DMS53 treated with DMSO at 0.1 percent for 48 hours (cell line): Measurements from ENCODE around the gene TFPT.

Experiments
- DNase-seq: peaks from one replicate; lab custom pipeline; 2025; ENCODE audit not compliant: unreplicated experiment; lab: John Stamatoyannopoulos, UW

Gene TFPT

DNA sequence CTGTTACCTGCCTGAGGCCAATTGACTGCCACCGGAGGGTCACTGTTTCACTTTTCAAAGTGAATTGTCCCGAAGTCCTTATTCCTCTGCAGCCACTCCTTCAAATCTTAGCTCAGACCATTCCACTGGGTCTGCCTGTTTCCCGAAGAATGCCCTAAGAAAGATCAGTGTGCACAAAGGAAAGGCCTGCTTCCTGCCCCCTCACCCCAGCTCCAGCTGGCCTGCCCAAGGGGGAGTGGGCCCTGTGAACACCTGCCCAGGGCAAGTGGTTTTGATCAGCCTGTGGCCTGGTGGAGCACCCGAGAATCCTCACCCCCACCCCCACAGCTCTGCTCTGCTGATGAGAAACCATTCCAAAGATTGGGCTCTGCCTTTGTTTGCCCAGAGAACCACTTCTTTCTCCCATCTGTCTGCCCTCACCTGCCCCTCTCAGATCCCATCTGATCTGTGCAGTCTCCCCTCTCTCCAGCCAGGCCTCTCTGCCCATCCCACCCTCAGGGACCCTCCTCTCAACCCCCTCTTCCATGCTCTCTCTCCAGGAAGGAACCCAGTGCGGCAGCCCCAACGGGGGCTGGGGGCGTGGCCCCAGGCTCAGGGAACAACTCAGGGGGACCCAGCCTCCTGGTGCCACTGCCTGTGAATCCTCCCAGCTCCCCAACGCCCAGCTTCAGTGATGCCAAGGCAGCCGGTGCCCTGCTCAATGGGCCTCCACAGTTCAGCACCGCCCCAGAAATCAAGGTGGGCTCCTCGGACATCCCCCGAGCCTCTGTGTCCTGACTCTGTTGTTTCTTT is 33.8 kb upstream of the TFPT start:
- DNase-seq: no peak

DNA sequence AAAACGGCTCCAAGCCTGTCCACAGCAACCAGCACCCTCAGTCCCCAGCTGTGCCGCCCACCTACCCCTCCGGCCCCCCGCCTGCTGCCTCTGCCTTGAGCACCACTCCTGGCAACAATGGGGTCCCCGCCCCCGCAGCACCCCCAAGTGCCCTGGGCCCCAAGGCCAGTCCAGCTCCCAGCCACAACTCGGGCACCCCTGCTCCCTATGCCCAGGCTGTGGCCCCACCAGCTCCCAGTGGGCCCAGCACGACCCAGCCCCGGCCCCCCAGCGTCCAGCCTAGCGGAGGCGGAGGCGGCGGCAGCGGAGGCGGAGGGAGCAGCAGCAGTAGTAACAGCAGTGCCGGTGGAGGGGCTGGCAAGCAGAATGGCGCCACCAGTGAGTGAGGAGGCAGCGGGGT is 32.7 kb upstream of the TFPT start:
- DNase-seq: no peak

DNA sequence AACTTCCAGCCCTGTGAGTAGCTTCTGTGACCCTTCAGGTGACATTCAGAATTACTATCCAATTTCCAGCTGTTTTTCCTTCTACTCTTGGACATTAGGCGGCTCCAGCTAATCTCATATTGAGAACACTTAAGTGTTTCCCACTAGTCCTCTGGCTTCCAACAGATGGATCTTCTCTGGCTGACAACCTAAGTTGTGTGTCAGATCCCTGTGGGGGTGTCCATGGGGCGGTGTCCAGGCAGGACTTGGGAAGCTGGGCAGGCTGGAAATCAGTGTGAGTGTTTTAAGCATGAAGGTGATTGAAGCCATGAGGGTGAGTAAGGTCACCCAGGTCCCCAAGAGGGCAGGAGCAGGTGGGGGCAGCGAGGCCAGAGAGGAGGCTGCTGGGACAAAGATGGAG is 32.2 kb upstream of the TFPT start:
- DNase-seq: no peak

DNA sequence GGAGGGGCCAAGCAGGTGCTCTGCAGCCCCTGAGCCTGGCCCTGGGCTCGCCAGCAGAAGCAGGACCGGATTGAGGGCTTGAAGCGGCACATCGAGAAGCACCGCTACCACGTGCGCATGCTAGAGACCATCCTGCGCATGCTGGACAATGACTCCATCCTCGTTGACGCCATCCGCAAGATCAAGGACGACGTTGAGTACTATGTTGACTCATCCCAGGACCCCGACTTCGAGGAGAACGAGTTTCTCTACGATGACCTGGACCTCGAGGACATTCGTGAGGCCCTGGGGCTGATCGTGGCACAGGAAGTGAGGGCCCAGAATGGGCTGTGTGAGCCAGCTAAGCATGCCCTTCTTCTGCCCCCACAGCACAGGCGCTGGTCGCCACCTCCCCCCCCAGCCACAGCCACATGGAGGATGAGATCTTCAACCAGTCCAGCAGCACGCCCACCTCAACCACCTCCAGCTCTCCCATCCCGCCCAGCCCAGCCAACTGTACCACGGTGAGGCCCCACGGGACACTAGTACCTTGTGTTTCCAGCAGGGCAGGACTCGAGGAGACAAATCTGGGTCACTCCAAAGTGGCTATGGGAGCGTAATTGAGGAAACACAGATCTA is 30.2 kb upstream of the TFPT start:
- no peak for DNase-seq

DNA sequence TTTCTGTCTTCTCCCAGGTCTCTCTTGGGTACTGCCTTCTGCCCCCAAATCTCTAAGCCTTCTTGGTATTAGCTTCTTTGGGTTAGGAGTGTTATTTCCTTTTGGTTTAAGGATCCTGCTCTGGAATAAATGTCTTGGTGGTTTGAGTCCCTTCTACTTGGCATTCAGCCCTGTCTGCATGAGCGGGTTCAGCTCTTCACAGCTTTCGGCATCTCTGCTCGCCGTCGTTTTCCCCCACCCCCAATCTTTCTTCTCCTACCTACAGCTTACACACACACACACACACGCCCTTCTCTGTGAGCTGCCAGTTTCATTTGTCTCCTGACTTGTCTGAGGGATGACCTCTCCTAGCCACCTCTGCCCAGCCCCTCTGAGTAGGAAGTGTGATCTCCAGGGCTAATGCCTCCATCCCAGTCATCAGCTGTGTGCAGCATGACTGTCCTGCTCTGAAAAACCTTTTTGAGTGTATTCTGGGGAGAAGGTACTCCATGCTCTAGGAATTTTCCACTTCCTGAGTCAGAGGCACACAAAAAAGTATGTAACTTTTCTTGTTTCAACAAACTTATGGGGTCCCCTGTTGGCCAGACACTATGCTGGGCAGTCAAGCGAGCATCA is 26.8 kb upstream of the TFPT start:
- DNase-seq: no peak

DNA sequence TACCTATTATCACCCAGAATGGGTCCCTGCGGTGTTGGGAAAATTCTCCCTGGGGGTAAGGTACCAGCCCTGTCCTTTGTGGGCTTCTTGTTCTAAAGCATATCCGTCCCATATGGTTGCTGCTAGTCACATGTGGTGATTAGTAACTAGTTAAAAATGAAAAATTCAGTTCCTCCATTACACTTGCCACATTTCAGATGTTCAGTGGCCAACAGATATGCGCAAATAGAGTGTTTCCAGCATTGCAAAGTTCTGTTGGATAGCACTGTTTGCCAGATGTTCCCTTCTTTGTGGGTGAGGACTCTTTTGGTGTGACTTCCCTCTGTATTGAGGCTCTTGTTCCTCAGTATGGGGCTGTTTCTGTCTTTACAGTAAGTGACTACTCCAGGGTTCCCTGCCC is 25.9 kb upstream of the TFPT start:
- DNase-seq: no peak

DNA sequence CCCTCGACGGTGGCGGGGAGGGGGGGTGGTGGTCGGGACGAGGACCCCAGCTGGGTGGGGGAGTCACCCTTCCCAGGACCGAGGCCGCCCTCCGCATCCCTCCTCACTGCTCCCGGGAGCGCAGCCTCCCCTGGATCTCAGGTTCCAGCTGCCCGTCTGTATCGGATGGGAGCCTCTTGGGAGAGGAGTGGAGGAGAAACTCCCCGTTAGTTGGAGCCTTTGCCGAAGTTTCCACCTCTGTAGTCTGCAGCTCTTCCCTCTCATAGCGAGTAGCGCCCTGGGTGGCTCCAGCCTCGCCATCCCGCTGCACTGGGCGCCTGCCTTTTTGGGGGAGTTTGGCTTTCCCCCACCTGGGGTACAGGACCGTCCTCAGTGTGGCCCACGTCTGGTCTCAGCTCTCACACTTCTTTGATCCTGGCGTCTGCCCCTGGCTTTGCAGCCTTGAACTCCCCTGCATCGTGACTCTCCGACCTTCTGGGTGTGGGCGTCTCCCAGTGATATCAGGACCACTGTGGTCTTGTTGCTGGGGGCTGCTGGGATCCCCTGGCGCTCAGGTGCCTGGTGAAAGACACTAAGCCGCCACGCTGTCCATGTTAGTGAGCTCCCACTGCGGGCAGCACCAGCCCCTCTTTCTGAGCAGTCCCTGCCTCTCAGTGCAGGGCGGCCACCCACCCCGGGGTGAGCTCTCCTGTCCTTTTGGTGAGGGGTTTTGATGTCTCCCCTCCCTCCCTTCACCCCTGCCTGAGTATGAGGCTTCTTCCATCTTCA is 23.2 kb upstream of the TFPT start:
- no peak for DNase-seq

DNA sequence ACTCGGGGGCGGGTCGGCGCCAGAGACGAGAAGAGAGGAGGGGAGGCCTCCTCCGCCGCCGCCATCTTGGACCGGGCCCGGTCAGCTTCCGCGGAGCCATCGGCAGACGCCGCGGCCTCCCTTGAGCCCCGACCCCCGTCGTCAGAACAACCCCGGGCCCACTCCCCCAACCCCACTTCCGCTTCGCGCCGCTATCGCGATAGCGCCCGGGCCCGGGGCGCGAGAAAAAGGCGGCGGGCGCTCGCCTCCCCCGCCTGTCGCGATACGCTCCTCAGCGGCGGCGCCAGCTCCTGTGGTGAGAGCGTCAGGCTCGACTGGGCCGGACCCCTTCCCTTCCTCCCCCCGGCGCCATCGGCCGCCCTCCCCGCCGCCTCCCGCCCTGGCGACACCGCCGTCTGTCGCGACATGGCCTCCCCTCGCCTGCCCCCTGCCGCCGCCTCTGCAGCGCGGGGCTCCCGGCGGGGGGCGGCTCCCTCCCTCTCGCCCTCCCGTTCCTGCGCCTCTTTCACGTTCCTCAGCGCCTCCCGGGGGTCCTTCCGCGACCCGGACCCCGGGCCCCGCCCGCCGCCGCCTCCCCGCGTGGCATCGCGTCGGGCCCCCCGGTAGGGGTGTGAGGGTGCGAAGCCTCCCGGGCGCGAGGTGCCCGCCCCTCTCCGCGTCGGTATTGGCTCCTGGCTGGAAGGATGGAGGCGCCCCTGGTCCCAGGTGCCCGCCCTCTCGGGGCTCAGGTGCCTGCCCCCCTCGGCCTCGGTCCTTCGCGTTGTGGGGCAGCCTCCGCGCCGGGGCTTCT is 22.4 kb upstream of the TFPT start, which contains the start of gene CNOT3:
TSS of gene CNOT3 (plus strand) at position 64 of the 790 bp plus-strand sequence. CDS start 5,217 bp downstream, outside the sequence.
- DNase-seq: no peak

DNA sequence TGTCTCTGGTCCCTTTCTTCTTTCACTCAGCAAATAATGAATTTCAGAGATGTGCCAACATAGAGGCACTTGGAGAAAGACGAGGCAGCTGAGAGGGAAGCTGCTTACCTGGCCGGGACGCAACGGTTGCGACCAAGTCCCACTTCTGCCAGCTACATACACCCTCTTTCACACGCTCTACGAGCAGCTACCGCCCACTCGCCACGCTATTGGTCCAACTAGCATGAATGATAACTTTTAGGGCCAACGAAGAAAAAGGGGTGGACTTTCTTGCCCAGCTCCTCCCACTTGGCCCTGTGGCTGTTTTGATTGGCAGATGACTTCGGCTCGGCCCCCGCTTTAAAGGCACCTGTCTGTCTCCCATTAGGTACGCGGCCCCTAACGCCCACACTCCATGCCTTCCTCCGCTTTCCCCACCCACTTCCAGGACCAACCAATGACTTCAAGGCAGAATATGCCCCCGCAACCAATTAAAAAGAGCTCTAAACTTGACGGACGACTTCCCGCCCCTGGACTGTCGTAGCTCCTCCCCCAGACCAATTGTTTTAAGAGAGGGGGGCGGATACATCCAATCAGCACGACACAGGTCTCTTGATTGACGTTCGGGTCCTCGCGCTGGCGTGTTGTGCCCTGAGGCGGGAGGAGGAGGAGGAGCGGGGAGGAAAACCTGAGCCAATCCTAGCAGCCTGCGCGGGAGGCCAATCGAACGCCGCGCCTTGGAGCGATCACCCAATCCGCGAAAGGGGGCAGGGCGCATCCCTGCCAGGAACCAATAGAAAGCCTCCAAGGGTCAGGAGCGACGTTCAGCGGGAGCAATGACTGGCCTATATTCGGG is 21.6 kb upstream of the TFPT start:
- DNase-seq: peak; percentile 99

DNA sequence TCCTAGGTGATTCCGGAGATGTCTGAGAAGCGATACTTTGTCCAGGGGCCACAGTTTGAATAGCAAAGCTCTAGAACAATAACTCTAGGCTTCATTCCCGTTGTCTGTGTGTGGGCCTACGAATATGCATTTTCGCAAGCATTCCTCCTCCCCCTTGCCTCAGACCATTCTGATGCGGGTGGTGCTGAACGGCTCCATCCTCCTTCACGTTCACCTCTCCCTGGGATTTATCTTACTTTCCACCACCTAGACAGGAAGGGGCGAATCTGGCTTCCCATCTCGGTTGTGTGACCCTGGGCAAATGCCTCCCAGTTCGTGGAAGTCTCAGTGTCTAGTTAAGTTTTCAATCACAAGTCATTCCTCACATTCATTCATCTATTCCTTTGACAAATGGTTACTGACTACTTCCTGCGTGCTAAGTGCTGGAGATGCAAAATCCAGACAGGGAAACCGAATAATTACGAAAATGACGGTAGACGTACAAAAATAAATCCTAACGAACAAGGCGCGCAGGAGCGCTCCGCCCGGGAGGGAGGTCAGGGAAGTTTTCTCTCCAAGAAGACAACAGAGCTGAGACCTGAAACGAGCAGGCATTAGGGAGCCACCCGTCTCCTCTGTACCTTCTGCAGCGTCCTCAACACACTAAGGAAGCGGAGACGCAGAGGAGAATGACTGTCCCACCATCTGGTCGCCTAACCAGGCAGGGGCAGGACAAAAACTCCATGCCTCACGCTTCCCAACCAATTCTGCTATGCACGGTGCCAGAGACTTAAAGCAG is 20.8 kb upstream of the TFPT start:
- peak; percentile 68 for DNase-seq

DNA sequence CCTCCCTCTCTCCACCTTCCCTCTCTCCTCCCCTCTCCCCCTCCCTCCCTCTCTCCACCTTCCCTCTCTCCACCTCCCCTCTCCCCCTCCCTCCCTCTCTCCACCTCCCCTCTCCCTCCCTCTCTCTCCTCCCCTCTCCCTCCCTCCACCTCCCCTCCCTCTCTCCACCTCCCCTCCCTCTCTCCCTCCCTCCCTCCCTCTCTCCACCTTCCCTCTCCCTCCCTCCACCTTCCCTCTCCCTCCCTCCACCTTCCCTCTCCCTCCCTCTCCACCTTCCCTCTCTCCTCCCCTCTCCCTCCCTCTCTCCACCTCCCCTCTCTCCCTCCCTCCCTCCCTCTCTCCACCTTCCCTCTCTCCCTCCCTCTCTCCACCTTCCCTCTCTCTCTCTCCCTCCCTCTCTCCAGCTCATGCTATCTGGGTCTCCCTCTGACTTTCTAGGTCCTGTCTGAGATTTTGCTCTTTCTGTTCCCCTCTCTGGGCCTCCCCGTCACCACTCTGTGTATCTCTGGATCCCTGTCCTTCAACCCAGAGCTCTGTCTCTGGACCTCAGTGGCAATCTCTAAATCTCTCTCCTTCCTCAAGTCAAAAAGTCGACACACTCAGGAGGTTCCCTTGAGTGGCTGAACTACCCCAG is 18.6 kb upstream of the TFPT start:
- no peak for DNase-seq

DNA sequence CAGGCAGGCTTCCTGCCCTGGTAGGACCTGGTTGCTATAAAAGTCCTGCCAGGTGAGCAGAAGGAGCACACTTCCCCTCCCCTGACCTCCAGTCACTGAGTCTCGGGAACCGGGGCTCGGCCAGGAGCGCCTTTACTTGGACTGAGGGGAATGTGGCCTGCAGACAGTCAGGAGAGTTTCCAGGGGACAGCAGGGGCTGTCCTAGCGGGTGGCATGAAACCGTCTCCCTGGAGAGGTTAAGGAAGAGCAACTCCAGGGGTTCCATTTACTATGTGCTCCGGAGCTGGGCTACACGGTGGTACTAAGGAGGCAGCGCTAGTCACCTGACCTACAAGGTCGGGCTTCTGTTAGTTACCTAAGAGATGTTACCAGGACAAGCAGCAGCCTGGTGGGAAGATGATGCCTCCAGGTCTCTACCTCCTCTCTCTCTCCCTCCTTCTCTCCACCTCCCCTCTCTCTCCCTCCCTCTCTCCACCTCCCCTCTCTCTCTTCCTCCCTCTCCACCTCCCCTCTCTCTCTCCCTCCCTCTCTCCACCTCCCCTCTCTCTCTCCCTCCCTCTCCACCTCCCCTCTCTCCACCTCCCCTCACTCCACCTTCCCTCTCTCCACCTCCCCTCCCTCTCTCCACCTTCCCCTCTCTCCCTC is 18.0 kb upstream of the TFPT start:
- no peak for DNase-seq

DNA sequence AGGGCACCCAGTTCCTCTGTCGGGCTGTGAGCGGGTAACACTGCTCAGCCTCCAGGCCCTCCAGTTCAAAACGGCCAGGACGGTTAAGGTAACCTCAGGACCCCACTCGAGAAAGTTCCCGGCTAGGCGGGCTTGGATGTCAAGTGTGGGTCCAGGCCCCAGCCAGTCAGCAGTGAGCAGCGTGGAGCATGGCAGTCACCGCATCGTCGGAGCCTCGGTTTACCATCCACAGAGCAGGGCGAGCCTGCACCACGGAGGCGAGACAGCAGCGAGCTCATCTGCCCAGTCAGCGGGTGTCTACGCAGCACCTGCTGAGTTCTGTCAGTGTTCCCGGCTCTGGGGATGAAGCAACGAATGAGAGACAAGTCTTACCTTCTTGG is 14.2 kb upstream of the TFPT start:
- no peak for DNase-seq

DNA sequence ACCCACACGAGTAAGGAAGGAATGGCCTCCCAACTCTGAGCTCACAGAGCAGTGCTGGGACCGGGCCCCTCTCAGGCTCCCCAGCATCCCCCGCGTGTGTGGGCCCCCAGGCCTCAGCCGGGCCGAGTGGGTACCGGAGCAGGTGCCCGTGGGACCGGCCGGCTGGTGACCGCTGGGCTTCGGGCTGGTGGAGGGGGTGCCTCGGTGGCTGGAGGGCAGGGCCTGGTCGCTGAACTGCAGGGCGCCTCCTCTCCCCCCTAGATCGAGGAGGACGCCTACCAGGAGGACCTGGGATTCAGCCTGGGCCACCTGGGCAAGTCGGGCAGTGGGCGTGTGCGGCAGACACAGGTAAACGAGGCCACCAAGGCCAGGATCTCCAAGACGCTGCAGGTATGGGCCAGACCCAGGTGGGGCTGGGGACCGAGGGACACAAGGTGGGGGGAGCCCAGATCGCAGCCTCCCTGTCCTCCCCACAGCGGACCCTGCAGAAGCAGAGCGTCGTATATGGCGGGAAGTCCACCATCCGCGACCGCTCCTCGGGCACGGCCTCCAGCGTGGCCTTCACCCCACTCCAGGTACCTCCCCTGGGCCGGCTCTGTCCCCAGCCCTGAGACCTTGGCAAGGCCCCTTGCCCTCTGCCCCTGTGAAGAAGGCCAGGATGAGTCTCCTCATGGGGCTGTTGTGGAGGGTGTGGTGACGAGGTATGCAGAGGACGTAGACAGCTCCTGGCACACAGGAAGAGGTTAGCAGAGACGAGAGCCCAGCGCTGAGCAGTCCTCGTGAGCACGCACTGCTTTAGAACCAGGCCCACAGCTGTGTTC is 13.5 kb upstream of the TFPT start:
- no peak for DNase-seq

DNA sequence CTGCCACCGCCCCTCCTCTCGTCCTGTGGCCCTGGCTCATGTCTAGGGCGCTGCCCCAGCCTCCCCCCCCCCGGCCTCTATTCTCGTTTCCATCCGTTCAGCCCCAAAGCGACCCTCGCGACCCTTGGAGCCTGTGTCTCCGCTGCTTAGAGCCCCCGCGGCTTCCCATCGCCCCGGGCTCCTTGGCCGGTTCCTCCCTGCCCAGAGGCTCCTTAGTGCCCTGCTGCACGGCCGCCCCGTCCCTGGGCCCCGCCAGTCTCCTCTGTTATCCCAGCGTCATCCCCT is 12.9 kb upstream of the TFPT start:
- DNase-seq: no peak

DNA sequence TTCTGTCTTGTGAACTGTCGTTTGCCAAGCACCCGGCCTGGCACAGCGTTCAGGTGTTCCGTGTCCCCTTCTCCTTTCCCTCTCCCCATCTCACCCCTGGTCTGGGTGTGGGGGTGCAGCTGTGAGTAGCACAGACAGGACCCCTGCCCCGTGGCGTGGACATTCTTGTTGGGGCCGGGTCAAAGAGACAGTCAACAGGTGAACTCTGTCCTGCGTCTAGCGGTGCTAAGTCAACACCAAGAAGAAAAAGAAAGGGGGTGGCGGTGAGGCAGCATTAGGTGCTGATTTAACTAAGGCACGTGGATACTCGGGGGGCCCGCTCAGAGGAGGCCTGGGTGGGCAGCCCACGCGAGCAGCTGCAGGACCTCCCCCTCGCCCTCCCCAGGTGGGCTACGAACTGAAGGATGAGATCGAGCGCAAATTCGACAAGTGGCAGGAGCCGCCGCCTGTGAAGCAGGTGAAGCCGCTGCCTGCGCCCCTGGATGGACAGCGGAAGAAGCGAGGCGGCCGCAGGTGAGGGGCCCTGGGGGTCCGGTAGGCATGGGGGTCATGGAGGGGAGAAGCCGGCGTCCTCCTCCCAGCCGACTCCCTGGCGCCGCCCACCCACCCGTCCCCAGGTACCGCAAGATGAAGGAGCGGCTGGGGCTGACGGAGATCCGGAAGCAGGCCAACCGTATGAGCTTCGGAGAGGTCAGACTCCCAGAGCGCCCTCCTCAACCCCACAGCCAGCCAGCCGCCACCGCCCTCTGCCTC is 12.4 kb upstream of the TFPT start:
- no peak for DNase-seq

DNA sequence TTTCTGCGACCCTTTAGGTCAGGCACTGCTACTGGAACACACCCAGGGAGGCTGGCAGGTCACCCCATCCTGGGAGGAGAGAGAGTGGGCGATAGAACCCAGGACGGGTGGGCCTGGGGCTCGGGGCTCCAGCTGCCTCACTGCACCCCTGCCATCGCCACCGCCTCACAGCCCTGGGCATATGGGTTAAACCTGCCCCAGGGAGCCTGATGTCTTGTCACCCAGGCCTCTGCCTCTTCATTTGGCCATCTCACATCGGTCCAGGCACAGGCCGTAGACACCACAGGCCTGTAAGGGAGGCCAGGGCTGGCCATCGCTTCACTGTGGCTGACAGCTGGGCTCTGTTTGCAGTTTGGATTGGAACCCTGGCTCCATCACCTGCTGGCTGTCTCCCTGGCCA is 10.3 kb upstream of the TFPT start:
- DNase-seq: no peak
